ENCODE results near the gene ANP32A.

Gene ANP32A

DNA sequence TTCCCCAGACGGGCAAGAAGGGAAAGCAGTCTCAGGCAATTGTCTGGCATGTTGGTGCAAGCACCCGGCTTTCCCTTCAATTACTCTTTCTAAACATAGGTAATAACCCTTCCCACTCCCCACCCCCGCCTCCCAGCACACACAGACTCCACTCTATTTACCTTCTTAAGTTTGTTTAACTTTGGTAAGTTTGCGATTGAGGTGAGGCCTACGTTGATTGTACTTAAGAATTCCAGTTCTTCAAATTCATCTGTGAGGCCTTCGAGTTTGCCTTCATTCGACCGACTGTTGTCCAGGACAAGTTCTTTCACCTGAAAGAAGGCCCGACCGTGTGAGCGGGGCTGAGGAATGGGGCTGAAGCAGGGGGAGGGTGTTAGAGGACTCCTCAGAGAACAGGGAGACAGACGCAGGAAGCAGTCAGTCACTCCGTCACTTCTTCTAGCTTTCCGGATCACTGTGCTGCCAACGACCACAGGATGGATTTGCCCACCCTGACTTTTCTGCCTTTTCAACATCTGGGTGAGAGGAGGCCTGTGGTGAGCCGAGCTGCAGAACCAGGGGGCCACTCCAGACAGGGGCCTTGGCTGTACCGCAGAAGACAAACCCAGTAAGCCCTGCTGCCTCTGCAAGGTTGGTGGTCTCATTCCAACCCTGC is 33.0 kb downstream of the ANP32A start:
- TF ChIP-seq POLR2AphosphoS5 (IDR thresholded peaks at IDR 0.05; ENCODE audit: low read depth, low read length) = no peak

DNA sequence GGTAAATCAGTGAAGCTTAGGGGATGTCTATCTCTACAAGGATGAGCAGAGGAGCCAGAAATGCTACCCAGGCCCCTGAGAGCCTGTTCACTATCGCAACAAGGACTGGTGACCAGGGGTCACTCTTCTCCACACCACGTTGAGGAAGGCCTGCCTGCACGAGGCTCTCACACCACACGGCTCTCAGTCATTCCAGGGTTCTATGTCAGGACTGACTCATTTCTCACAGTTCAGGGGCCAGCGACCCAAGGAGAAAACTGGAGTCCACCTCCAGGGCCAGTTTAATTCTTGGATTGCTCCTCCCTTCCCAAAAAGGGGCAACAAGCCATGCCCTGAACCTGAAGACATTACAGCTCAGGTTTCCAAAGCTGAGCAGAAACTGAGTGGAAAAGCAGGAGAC is 33.9 kb downstream of the ANP32A start:
- TF ChIP-seq POLR2AphosphoS5 (IDR thresholded peaks at IDR 0.05; ENCODE audit: low read depth, low read length) = no peak
- no peak for TF ChIP-seq FOXP2 (optimal IDR thresholded peaks at IDR 0.05; ENCODE audit: borderline replicate concordance, extremely low read depth, extremely low read length, insufficient read depth)
- TF ChIP-seq SIN3A (IDR thresholded peaks at IDR 0.05; ENCODE audit: borderline replicate concordance, insufficient read depth, low read length) = no peak
- TF ChIP-seq, protein P1, sequence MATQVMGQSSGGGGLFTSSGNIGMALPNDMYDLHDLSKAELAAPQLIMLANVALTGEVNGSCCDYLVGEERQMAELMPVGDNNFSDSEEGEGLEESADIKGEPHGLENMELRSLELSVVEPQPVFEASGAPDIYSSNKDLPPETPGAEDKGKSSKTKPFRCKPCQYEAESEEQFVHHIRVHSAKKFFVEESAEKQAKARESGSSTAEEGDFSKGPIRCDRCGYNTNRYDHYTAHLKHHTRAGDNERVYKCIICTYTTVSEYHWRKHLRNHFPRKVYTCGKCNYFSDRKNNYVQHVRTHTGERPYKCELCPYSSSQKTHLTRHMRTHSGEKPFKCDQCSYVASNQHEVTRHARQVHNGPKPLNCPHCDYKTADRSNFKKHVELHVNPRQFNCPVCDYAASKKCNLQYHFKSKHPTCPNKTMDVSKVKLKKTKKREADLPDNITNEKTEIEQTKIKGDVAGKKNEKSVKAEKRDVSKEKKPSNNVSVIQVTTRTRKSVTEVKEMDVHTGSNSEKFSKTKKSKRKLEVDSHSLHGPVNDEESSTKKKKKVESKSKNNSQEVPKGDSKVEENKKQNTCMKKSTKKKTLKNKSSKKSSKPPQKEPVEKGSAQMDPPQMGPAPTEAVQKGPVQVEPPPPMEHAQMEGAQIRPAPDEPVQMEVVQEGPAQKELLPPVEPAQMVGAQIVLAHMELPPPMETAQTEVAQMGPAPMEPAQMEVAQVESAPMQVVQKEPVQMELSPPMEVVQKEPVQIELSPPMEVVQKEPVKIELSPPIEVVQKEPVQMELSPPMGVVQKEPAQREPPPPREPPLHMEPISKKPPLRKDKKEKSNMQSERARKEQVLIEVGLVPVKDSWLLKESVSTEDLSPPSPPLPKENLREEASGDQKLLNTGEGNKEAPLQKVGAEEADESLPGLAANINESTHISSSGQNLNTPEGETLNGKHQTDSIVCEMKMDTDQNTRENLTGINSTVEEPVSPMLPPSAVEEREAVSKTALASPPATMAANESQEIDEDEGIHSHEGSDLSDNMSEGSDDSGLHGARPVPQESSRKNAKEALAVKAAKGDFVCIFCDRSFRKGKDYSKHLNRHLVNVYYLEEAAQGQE (IDR thresholded peaks at IDR 0.05; ENCODE audit: insufficient read depth in 1 of 2, low read depth in 2 of 2, low read length in 2 of 2) = no peak

DNA sequence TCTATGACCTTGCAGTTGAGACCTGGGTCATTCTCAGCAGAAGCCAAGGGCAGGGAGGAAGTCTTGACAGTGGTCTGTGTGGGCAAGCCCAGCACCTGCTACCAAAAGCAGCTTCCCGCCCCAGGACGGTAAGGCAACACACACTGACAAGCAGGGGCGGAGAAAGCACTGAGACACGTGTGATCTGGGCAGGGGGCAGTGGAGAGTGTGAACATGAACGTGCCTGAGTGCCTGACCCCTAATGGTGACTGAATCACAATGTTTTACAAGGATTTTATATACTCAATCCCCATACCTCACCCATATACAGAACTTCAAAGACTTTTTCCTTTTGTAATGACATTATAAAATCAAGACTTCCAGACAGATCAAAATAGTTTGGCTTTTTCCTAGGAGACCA is 35.2 kb downstream of the ANP32A start:
- TF ChIP-seq TAF1 (IDR thresholded peaks at IDR 0.05; ENCODE audit: borderline replicate concordance, insufficient read depth, low read length) (no peak), POLR2AphosphoS5 (IDR thresholded peaks at IDR 0.05; ENCODE audit: low read depth, low read length) (no peak), SIN3A (IDR thresholded peaks at IDR 0.05; ENCODE audit: borderline replicate concordance, insufficient read depth, low read length) (no peak), FOXP2 (optimal IDR thresholded peaks at IDR 0.05; ENCODE audit: borderline replicate concordance, extremely low read depth, extremely low read length, insufficient read depth) (no peak)
- TF ChIP-seq, protein P1 (IDR thresholded peaks at IDR 0.05; ENCODE audit: insufficient read depth in 1 of 2, low read depth in 2 of 2, low read length in 2 of 2) = no peak

DNA sequence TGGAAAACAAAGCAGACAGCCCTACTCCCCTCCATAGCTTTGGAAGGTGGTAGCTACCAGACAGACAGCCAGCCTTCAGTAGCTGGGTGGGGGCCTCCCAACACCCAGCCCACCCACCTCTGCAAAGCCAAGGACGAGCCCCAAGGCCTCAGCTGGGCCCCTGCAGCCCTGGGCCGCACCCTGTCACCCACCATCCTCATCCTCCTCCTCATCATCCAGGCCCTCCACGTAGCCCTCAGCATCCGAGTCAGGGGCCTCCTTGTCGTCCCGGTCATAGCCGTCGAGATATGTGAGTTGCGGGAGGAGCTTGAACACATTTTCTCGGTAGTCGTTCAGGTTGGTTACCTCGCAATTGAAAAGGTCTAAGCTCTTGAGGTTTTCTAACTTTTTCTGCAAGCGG is 36.5 kb downstream of the ANP32A start:
- TF ChIP-seq SIN3A (IDR thresholded peaks at IDR 0.05; ENCODE audit: borderline replicate concordance, insufficient read depth, low read length) = no peak
- TF ChIP-seq POLR2AphosphoS5 (IDR thresholded peaks at IDR 0.05; ENCODE audit: low read depth, low read length) = no peak

DNA sequence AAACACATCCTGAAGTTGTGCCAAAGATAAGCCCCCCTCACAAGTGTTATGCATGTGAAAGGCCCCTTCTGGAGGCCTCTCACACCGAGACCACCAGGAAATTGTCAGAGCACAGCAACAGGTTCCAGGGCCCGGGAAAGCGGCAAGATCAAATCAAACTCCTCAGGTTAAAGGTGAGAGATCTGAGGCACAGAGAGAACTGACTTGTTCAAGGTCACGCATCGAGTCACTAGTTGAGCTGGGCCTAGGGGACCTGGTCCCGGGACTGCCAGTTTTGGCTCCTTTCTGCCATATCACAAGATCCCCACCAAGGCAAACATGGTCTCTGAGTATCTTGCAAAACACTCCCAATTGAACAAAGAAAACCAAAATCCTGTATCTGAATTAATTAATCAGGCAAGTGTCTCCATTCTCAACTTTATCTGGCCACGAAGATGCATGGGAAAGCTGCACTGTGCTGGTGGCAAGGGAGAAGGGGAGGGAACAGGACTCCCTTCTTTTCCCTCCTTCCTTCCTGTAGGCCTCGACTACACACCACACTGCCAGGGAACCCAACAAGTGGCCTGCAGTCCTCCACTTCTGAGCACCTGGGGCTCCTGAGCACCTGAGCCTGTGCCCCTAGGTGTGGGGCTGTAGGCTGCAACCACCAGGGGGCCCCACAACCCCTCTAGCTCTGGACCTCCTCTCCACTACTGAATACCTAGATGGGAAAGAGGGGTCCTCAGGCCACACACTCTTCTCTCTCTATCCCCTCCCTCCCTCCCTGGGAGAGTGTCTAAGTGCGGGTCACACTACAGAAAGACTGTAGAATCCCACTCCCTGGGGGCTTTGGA is 37.3 kb downstream of the ANP32A start:
- TF ChIP-seq TAF1 (IDR thresholded peaks at IDR 0.05; ENCODE audit: borderline replicate concordance, insufficient read depth, low read length) (no peak), POLR2AphosphoS5 (IDR thresholded peaks at IDR 0.05; ENCODE audit: low read depth, low read length) (no peak), FOXP2 (optimal IDR thresholded peaks at IDR 0.05; ENCODE audit: borderline replicate concordance, extremely low read depth, extremely low read length, insufficient read depth) (no peak), SIN3A (IDR thresholded peaks at IDR 0.05; ENCODE audit: borderline replicate concordance, insufficient read depth, low read length) (no peak)
- TF ChIP-seq, protein P1 (IDR thresholded peaks at IDR 0.05; ENCODE audit: insufficient read depth in 1 of 2, low read depth in 2 of 2, low read length in 2 of 2) = no peak

DNA sequence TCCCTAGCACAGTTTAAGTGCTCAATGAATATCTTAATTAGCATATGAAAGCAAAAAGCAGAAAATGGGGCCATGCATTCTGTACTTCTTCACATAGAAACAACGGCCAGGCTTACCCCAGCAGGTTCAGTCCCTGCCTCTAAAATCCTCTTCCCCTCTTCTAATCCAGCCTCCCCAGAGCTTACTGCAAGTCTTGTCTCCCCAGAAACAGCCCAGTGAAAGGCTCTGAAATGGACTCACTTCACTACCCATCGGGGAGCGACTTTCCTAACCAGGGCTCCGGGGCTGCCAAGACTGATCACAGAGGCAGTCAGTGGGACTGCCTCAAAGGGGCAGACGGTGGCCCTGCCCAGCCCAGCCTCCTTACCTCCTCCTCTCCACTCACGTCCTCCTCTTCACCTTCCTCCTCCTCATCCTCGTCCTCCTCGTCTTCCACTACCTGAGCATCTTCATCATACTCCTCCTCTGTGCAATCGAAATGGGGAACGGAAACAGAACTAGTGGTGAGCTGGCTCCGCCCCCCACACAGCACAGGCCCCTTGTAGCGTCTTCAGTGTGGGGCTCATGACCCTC is 38.0 kb downstream of the ANP32A start:
- no peak for TF ChIP-seq FOXP2 (optimal IDR thresholded peaks at IDR 0.05; ENCODE audit: borderline replicate concordance, extremely low read depth, extremely low read length, insufficient read depth)
- no peak for TF ChIP-seq POLR2AphosphoS5 (IDR thresholded peaks at IDR 0.05; ENCODE audit: low read depth, low read length)
- TF ChIP-seq, protein P1 (IDR thresholded peaks at IDR 0.05; ENCODE audit: insufficient read depth in 1 of 2, low read depth in 2 of 2, low read length in 2 of 2) = no peak
- no peak for TF ChIP-seq SIN3A (IDR thresholded peaks at IDR 0.05; ENCODE audit: borderline replicate concordance, insufficient read depth, low read length)
- no peak for TF ChIP-seq TAF1 (IDR thresholded peaks at IDR 0.05; ENCODE audit: borderline replicate concordance, insufficient read depth, low read length)
